ENCODE results near the gene TCF3.

GRCh38 chr19:1684573-1684912, 32.1 kb upstream of the TCF3 start:
- no peak for TF ChIP-seq CREB1 (IDR thresholded peaks at IDR 0.05; ENCODE audit: low read depth)
- no peak for TF ChIP-seq FOXM1 (IDR thresholded peaks at IDR 0.05; ENCODE audit: borderline replicate concordance, low read depth)
- TF ChIP-seq REST (IDR thresholded peaks at IDR 0.05; ENCODE audit: low read depth): no peak
- TF ChIP-seq NFIC (IDR thresholded peaks at IDR 0.05): no peak
- TF ChIP-seq EP300 (IDR thresholded peaks at IDR 0.05; ENCODE audit: borderline replicate concordance): no peak
- no peak for TF ChIP-seq RAD21 (IDR thresholded peaks at IDR 0.05; ENCODE audit: low read depth)
- TF ChIP-seq CEBPB (IDR thresholded peaks at IDR 0.05): no peak
- TF ChIP-seq MAX (IDR thresholded peaks at IDR 0.05): no peak
- TF ChIP-seq TCF12 (IDR thresholded peaks at IDR 0.05; ENCODE audit: low read depth): no peak
- TF ChIP-seq YY1 (IDR thresholded peaks at IDR 0.05; ENCODE audit: low read depth): no peak
- TF ChIP-seq TAF1 (IDR thresholded peaks at IDR 0.05; ENCODE audit: low read depth): no peak
- no peak for TF ChIP-seq EGR1 (IDR thresholded peaks at IDR 0.05)
- TF ChIP-seq USF1 (IDR thresholded peaks at IDR 0.05): no peak
- TF ChIP-seq TEAD4 (IDR thresholded peaks at IDR 0.05): no peak

Data from Ishikawa (cell line).